Measurements from ENCODE around the gene NLGN1. TPM values are rescaled to one million over a fixed set of nuclear protein-coding genes. Genes with fewer than 3 reads are reported as not detected.

NLGN1 gene
- polyA plus RNA-seq (2012; ENCODE audit: insufficient read length, low read depth): not detected

GRCh38 chr3:173397161-173398110 lies at the start of gene NLGN1:
Gene NLGN1, plus strand, starts transcription at chr3:173397744.
- TF ChIP-seq SIN3A (IDR thresholded peaks at IDR 0.05; ENCODE audit: borderline replicate concordance, insufficient read depth, low read length): no peak
- no peak for TF ChIP-seq REST (IDR thresholded peaks at IDR 0.05; ENCODE audit: insufficient read depth in 1 of 2, low read depth in 2 of 2, low read length in 2 of 2)
- TF ChIP-seq FOXP2 (optimal IDR thresholded peaks at IDR 0.05; ENCODE audit: borderline replicate concordance, extremely low read depth, extremely low read length, insufficient read depth): no peak
- TF ChIP-seq POLR2AphosphoS5 (IDR thresholded peaks at IDR 0.05; ENCODE audit: low read depth, low read length): no peak
- TF ChIP-seq TAF1 (IDR thresholded peaks at IDR 0.05; ENCODE audit: borderline replicate concordance, insufficient read depth, low read length): no peak

- TF ChIP-seq TAF1 (IDR thresholded peaks at IDR 0.05; ENCODE audit: borderline replicate concordance, insufficient read depth, low read length): no peak
- no peak for TF ChIP-seq FOXP2 (optimal IDR thresholded peaks at IDR 0.05; ENCODE audit: borderline replicate concordance, extremely low read depth, extremely low read length, insufficient read depth)
- no peak for TF ChIP-seq POLR2AphosphoS5 (IDR thresholded peaks at IDR 0.05; ENCODE audit: low read depth, low read length)
- TF ChIP-seq SIN3A (IDR thresholded peaks at IDR 0.05; ENCODE audit: borderline replicate concordance, insufficient read depth, low read length): no peak
- TF ChIP-seq REST (IDR thresholded peaks at IDR 0.05; ENCODE audit: insufficient read depth in 1 of 2, low read depth in 2 of 2, low read length in 2 of 2): no peak
Measured at GRCh38 chr3:173351886-173352285, 45.7 kb upstream of the NLGN1 start.

- TF ChIP-seq TAF1 (IDR thresholded peaks at IDR 0.05; ENCODE audit: borderline replicate concordance, insufficient read depth, low read length): no peak
- TF ChIP-seq FOXP2 (optimal IDR thresholded peaks at IDR 0.05; ENCODE audit: borderline replicate concordance, extremely low read depth, extremely low read length, insufficient read depth): no peak
- TF ChIP-seq POLR2AphosphoS5 (IDR thresholded peaks at IDR 0.05; ENCODE audit: low read depth, low read length): no peak
- TF ChIP-seq REST (IDR thresholded peaks at IDR 0.05; ENCODE audit: insufficient read depth in 1 of 2, low read depth in 2 of 2, low read length in 2 of 2): no peak
- no peak for TF ChIP-seq SIN3A (IDR thresholded peaks at IDR 0.05; ENCODE audit: borderline replicate concordance, insufficient read depth, low read length)
Measured at GRCh38 chr3:173354124-173354523, 43.4 kb upstream of the NLGN1 start.

GRCh38 chr3:173371848-173372487 lies 25.6 kb upstream of the NLGN1 start:
- TF ChIP-seq TAF1 (IDR thresholded peaks at IDR 0.05; ENCODE audit: borderline replicate concordance, insufficient read depth, low read length): no peak
- no peak for TF ChIP-seq FOXP2 (optimal IDR thresholded peaks at IDR 0.05; ENCODE audit: borderline replicate concordance, extremely low read depth, extremely low read length, insufficient read depth)
- no peak for TF ChIP-seq POLR2AphosphoS5 (IDR thresholded peaks at IDR 0.05; ENCODE audit: low read depth, low read length)
- no peak for TF ChIP-seq REST (IDR thresholded peaks at IDR 0.05; ENCODE audit: insufficient read depth in 1 of 2, low read depth in 2 of 2, low read length in 2 of 2)
